Endodermal cell (in vitro differentiated cells): ENCODE data around the gene SPATA33. TPM values are rescaled to one million over a fixed set of nuclear protein-coding genes. Genes with fewer than 3 reads are reported as not detected.

ENCODE experiments used
- DNase-seq: peaks from one replicate; pipeline ENCODE4 v3.0.0-alpha.2; 2017
- H3K27ac ChIP-seq: 2 replicates; pipeline ENCODE4 v1.5.1; 2013; ENCODE audit warnings: mild to moderate bottlenecking, low read depth, low read length, moderate library complexity
- H3K27me3 ChIP-seq: 2 replicates; pipeline ENCODE4 v1.6.1; 2013; ENCODE audit warnings: mild to moderate bottlenecking, low read length, moderate library complexity; ENCODE audit not compliant: insufficient read depth, control insufficient read depth, poor library complexity, severe bottlenecking
- H3K36me3 ChIP-seq: 2 replicates; pipeline ENCODE4 v1.7.0; 2013; ENCODE audit warnings: mild to moderate bottlenecking, low read length, moderate library complexity; ENCODE audit not compliant: control insufficient read depth, insufficient read depth
- H3K4me1 ChIP-seq: one replicate; pipeline ENCODE4 v1.7.0; 2013; ENCODE audit warnings: low read length; ENCODE audit not compliant: control insufficient read depth, insufficient read depth
- H3K4me3 ChIP-seq: 2 replicates; pipeline ENCODE4 v1.5.1; 2013; ENCODE audit warnings: mild to moderate bottlenecking, low read length, moderate library complexity
- H3K9ac ChIP-seq: 2 replicates; pipeline ENCODE4 v1.6.1; 2013; ENCODE audit warnings: mild to moderate bottlenecking, low read length, moderate library complexity; ENCODE audit not compliant: poor library complexity, severe bottlenecking; ENCODE audit errors: extremely low read depth
- H3K9me3 ChIP-seq: 2 replicates; pipeline ENCODE4 v1.6.1; 2013; ENCODE audit warnings: mild to moderate bottlenecking, low read length, moderate library complexity; ENCODE audit not compliant: control insufficient read depth
- H3K27ac Mint-ChIP-seq: 2 replicates; pipeline ENCODE4 v1.8.0; 2020; ENCODE audit warnings: mixed read lengths
- H3K27me3 Mint-ChIP-seq: 2 replicates; pipeline ENCODE4 v1.8.0; 2021; ENCODE audit warnings: mild to moderate bottlenecking, mixed read lengths; ENCODE audit not compliant: insufficient read depth
- H3K36me3 Mint-ChIP-seq: 2 replicates; pipeline ENCODE4 v1.8.0; 2020; ENCODE audit warnings: low read depth, mixed read lengths
- H3K4me1 Mint-ChIP-seq: 2 replicates; pipeline ENCODE4 v1.8.0; 2020; ENCODE audit warnings: mixed read lengths
- H3K4me3 Mint-ChIP-seq: 2 replicates; pipeline ENCODE4 v1.8.0; 2020; ENCODE audit warnings: mild to moderate bottlenecking, moderate library complexity, mixed read lengths
- H3K9me3 Mint-ChIP-seq: 2 replicates; pipeline ENCODE4 v1.8.0; 2020; ENCODE audit warnings: mild to moderate bottlenecking, mixed read lengths
- CTCF ChIP-seq: fragments of 200-600 bp; sonication (generic); conservative IDR thresholded peaks from 2 replicates; pipeline ENCODE4 v1.5.0; 2021; ENCODE audit warnings: antibody characterized with exemption, mild to moderate bottlenecking
- WGBS, 2 experiments: methylation state at CpG; one replicate each; pipeline versions ENCODE4 v1.1.5 to v1.1.7; 2013; ENCODE audit warnings: missing lambda C conversion rate in 2 of 2, mixed read lengths in 1 of 2; ENCODE audit not compliant: insufficient coverage in 1 of 2, insufficient read length in 1 of 2; 5-methylcytosine and 5-hydroxymethylcytosine counted together
- total RNA-seq, 2 donors: library from RNA; stranded (reverse); fragmentation: NEBNext Ultra II Directional in 1 of 2; extraction: Animal tissue kit (Norgen Biotek cat#: 25700) in 1 of 2; gene quantifications; 2 replicates in 1 of 2; 3 replicates in 1 of 2; pipeline ENCODE4 v1.2.1, GENCODE V29; 2021

Gene SPATA33
- total RNA-seq, 2 donors from 2014 or later: 21.8 to 28.7 TPM

- peaks cover 24% of the 10 kb centered on the region for H3K36me3 ChIP-seq
- 95 to 100% methylated on average over 1 of the region's 2 CpGs for WGBS, 2 experiments
- H3K4me3 Mint-ChIP-seq: no peak overlapping the region
- no peak for DNase-seq
- H3K27me3 ChIP-seq: no peaks in the 10 kb centered on the region
- no peaks in the 10 kb centered on the region for H3K4me1 ChIP-seq
- peak overlapping the region; percentile 56 for H3K4me3 ChIP-seq
- H3K4me1 Mint-ChIP-seq: no peaks in the 10 kb centered on the region
- peaks cover 34% of the 10 kb centered on the region for H3K36me3 Mint-ChIP-seq
- no peaks in the 10 kb centered on the region for H3K27me3 Mint-ChIP-seq
- no peak overlapping the region for H3K27ac Mint-ChIP-seq
- peaks cover 90% of the 10 kb centered on the region for H3K9me3 Mint-ChIP-seq
- no peak overlapping the region for H3K27ac ChIP-seq
- TF ChIP-seq CTCF: no peak
- no peak overlapping the region for H3K9ac ChIP-seq
- H3K9me3 ChIP-seq: peaks cover 69% of the 10 kb centered on the region
Measured at GRCh38 chr16:89678258-89678657, 20.6 kb downstream of the SPATA33 start.

GRCh38 chr16:89685916-89686315, 28.3 kb downstream of the SPATA33 start:
- Histone ChIP-seq H3K9me3 (peaks cover 53% of the 10 kb centered on the region), H3K27ac (no peak overlapping the region), H3K36me3 (peaks cover 53% of the 10 kb centered on the region), H3K27me3 (no peaks in the 10 kb centered on the region), H3K9ac (no peak overlapping the region), H3K4me3 (peak overlapping the region; percentile 71), H3K4me1 (no peaks in the 10 kb centered on the region)
- no peak for TF ChIP-seq CTCF
- Mint-ChIP-seq H3K27ac (no peak overlapping the region), H3K36me3 (peaks cover 79% of the 10 kb centered on the region), H3K4me3 (peak overlapping the region; percentile 73), H3K9me3 (peaks cover 51% of the 10 kb centered on the region), H3K4me1 (peaks cover 6% of the 10 kb centered on the region), H3K27me3 (no peaks in the 10 kb centered on the region)
- 88% methylated on average over 1 of the region's 1 CpG; no CpG with 5 or more reads in 1 of the 2 experiments for WGBS, 2 experiments
- DNase-seq: no peak

- TF ChIP-seq CTCF: no peak
- Mint-ChIP-seq H3K27me3 (no peaks in the 10 kb centered on the region), H3K36me3 (peaks cover 77% of the 10 kb centered on the region), H3K4me3 (peak within 1 kb of the TSS; percentile 73), H3K27ac (peak within 1 kb of the TSS; percentile 93), H3K9me3 (peaks cover 44% of the 10 kb centered on the region), H3K4me1 (peaks cover 6% of the 10 kb centered on the region)
- Histone ChIP-seq H3K36me3 (peaks cover 58% of the 10 kb centered on the region), H3K4me1 (no peaks in the 10 kb centered on the region), H3K9me3 (peaks cover 46% of the 10 kb centered on the region), H3K27ac (peak within 1 kb of the TSS; percentile 61), H3K4me3 (peak within 1 kb of the TSS; percentile 87), H3K9ac (peak within 1 kb of the TSS; percentile 77), H3K27me3 (no peaks in the 10 kb centered on the region)
- DNase-seq: peak; percentile 97
- WGBS, 2 experiments: 1 to 2% methylated on average over 32 to 67 of the region's 67 CpGs
Measured at GRCh38 chr16:89686520-89687091, 29.0 kb downstream of the SPATA33 start, which contains the start of gene CDK10. TSS of gene CDK10 (plus strand) at chr16:89686689. CDS start at chr16:89686711, 22 bp downstream.
